SH-SY5Y (cell line): ENCODE results near the gene KNSTRN.

Experiments used
- GATA2 ChIP-seq: IDR thresholded peaks from 2 replicates; pipeline ENCODE4 v1.6.1; 2011; ENCODE audit warnings: mild to moderate bottlenecking, low read depth, low read length
- GATA3 ChIP-seq: IDR thresholded peaks from 2 replicates; pipeline ENCODE4 v1.6.1; 2011; ENCODE audit warnings: low read depth, mild to moderate bottlenecking, low read length, moderate library complexity

KNSTRN gene

DNA sequence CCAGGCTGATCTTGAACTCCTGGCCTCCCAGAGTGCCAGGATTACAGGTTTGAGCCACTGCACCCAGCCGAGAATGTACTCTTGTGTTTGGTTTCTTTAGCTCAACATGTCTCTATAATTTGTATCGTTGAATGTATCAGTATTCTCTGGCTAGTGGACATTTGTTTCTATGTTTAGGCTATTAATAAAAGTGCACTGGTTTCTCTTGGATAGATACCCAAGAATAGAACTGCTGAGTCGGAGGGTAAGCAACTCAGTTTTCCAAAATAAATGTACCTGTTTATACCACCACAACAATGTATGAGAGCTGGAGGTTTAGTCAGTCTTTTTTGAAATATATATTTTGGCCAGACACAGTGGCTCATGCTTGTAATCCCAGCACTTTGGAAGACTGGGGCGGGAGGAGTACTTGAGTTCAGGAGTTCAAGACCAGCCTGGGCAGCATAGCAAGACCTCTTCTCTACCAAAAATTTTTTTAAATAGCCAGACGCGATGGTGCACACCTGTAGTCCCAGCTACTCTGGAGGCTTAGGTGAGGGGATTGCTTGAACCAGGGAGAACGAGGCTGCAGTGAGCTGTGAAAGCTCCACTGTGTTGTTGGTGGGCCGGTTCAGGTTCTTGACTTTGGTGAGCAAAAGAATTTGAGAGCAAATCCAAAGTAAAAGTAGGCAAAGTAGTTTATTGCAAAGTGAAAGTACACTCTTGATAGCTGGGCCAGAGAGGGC, 15.3 kb downstream of the KNSTRN start:
- TF ChIP-seq GATA3 (no peak), GATA2 (no peak)

DNA sequence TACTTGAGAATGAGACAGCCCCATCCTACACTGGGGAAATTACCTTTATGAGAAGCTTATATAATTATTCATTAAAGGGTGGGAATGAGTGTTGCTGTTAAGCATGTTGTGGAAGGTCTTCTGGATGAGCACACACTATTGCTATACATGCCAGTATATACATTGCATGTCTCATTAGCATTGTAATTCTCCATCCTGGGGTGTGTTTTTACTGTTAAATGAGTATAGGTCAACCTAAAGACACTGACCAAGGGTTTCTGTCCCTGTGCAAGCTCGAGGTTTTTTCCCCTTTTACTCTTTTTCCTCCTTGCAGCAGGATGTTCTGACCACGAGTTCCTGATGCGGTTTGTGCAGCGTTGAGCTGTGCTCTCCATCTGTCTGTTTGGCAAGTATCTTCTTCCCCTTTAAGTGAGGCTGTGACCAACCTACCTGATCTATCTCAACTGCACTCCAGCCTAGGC, 15.9 kb downstream of the KNSTRN start:
- no peak for TF ChIP-seq GATA2
- TF ChIP-seq GATA3: no peak

GRCh38 chr15:40399370-40399769, 16.8 kb downstream of the KNSTRN start:
- TF ChIP-seq GATA3: no peak
- no peak for TF ChIP-seq GATA2

DNA sequence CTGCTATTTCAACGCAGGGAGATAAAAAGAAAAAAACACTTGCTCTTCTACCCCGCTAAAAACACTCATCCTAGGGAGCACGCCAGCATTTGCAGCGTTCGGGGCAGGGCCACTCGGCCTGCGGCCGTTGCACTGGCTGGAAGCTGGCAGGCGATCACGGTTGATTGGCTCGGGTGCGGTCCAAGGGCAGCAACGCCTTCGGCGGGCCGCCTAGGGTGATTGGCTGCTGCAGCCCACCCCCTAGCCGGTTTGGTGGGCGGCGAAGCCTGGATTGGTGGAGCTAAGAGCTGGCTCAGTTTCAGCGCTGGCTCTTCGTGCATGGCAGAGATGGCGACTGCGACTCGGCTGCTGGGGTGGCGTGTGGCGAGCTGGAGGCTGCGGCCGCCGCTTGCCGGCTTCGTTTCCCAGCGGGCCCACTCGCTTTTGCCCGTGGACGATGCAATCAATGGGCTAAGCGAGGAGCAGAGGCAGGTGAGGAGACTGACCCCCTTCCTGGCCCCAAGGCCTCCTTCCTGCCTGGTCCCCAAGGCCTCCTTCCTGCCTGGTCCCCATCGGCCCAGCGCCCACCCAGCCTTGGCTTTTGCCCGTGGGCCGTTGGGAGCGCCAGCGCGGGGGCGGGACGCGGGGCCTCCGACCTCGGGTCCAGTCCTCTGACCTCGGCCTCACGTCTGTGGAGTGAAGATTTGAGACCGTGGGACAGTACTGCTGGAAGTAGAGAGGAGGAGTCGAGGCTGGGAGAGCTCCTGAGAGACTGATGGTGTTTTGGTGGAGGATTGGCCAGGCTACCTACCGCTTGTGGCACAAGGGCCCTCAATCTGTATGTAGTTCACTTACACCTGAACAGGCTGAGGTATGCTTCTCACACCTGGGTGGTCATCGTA, 23.2 kb downstream of the KNSTRN start, which contains the start of gene IVD:
Gene IVD, plus strand, starts transcription at position 295 of the 881 bp plus-strand sequence. Its CDS starts 33 bp downstream, at position 328.
- TF ChIP-seq GATA3 (no peak), GATA2 (no peak; the same call in 1 of the 2 replicates)

DNA sequence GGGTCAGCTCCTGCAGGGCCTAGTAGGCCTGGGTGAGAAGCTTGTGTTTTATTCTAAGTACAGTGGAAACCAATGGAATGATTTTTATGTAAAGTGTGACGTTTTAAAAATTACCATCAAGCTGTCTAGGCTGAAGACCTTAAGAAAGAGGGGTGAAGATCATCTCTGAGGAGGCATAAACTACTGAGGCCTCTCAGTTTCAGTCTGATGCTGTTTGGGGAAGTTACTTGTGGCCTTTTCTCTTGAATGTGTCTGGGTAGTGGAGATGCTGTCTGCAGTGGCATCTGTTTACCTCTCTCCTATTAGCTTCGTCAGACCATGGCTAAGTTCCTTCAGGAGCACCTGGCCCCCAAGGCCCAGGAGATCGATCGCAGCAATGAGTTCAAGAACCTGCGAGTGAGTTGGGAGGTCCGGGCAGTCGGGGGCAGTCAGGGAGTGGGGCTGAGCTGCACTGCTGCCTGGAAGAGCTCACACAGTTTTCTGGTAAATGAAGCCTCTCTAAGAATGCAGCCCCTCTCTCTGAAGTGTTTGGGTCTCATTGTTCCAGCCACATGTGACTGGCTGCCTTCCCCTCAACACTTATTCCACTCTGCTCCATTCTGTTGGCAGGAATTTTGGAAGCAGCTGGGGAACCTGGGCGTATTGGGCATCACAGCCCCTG, 24.9 kb downstream of the KNSTRN start:
- TF ChIP-seq GATA3 (no peak), GATA2 (no peak)

DNA sequence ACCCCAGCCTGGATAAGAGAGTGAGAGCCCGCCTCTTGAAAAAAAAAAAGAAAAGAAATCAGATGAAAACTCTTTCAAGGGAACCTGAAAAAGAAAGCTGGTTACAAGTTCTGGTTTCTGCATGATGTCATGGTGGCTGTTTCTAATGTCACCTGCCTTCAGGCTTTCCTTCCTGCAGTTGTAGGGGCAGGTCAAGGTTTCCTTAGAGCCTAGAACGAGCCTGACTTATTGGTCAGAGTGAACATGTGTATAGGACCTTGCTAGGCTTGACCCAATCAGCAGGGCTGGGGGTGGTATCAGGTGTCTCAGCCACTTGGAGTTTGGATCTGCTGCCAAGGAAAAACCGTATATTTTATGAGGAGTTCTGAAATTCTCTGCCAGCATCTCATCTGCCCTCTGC, 26.8 kb downstream of the KNSTRN start:
- no peak for TF ChIP-seq GATA2
- TF ChIP-seq GATA3: no peak

DNA sequence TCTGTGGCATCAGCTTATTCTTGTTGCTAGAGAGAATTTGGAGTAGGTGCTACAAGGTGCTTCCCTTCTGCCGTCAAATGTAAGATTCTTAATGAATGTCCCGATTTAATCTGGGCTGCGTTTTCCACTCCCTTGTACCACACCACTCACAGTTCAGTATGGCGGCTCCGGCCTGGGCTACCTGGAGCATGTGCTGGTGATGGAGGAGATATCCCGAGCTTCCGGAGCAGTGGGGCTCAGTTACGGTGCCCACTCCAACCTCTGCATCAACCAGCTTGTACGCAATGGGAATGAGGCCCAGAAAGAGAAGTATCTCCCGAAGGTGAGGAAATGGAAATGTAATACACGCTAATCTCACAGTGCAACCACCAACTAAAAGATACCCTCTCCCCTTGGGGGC, 28.0 kb downstream of the KNSTRN start:
- no peak for TF ChIP-seq GATA2
- TF ChIP-seq GATA3: no peak

- TF ChIP-seq GATA3: no peak
- no peak for TF ChIP-seq GATA2
Measured at GRCh38 chr15:40412095-40412759, 29.7 kb downstream of the KNSTRN start.

- TF ChIP-seq GATA2 (no peak), GATA3 (no peak)
Measured at GRCh38 chr15:40413036-40413435, 30.5 kb downstream of the KNSTRN start.

- TF ChIP-seq GATA3 (no peak), GATA2 (no peak)
Measured at GRCh38 chr15:40414816-40415215, 32.3 kb downstream of the KNSTRN start.

DNA sequence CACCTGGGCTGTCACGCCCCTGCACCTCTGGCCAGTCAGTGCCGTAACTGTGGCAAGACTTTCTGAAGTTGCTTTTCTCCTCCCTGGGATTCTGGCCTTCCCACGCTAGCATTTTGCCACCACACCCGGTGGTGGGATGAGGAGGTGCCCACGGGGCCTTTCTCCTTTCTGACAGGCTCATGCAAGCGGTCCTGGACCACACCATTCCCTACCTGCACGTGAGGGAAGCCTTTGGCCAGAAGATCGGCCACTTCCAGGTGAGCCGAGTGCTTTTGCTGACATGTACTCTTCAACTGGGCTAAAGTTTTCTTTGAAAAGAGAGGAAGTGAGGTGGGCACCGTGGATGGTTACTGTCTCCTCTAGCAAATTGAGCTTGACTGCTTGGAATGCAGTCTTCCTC, 32.7 kb downstream of the KNSTRN start:
- TF ChIP-seq GATA3 (no peak), GATA2 (no peak)

DNA sequence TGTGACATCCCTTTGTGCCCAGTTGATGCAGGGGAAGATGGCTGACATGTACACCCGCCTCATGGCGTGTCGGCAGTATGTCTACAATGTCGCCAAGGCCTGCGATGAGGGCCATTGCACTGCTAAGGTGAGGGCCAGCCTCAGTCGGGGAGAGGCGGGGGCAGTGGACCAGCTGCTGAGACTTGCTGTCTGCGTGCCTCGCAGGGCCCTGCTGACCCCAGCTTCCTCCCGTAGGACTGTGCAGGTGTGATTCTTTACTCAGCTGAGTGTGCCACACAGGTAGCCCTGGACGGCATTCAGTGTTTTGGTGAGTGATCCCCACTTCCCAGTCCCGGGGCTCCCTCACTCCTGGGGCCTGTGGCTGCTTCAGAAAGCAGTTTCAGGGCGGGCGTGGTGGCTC, 33.5 kb downstream of the KNSTRN start:
- TF ChIP-seq GATA2 (no peak), GATA3 (no peak)

- no peak for TF ChIP-seq GATA3
- TF ChIP-seq GATA2: no peak
Measured at GRCh38 chr15:40418126-40418525, 35.6 kb downstream of the KNSTRN start.

- TF ChIP-seq GATA3 (no peak), GATA2 (no peak)
Measured at GRCh38 chr15:40420071-40420713, 37.7 kb downstream of the KNSTRN start.
